Thyroid gland (tissue), 4 donors: ENCODE measurements around the gene NEDD4L.

Source experiments
- CTCF ChIP-seq, 6 experiments: fragments of 200-600 bp in 3 of 6; fragments of 450-650 bp in 3 of 6; sonication (generic) in 3 of 6; IDR thresholded peaks; one replicate each; pipeline ENCODE4 v1.5.1; 2016 to 2019; ENCODE audit warnings: antibody characterized with exemption in 6 of 6, mild to moderate bottlenecking in 2 of 6, inconsistent platforms in 1 of 6, moderate library complexity in 1 of 6
- POLR2A ChIP-seq, 2 donors: fragments of 450-650 bp; IDR thresholded peaks; one replicate each; pipeline ENCODE4 v1.6.1; 2017; ENCODE audit warnings: antibody characterized with exemption in 2 of 2, mild to moderate bottlenecking in 2 of 2, moderate library complexity in 1 of 2

- TF ChIP-seq POLR2A (IDR thresholded peaks at IDR 0.05): no peak
- no peak for TF ChIP-seq CTCF (IDR thresholded peaks at IDR 0.05)
Observed at GRCh38 chr18:58369616-58370015, 325.6 kb downstream of the NEDD4L start.
